Stimulated activated CD4-positive, alpha-beta T cell treated with anti-CD3 and anti-CD28 coated beads, Interleukin-1b, Interleukin-23, amount 100 ng/mL, for 1 hour (primary cell): Measurements from ENCODE around the gene PRMT5.

Experiments
- DNase-seq, 2 donors: peaks; one replicate each; pipeline ENCODE4 v3.0.0-alpha.2; 2020; ENCODE audit warnings: low read depth in 2 of 2

PRMT5 gene

GRCh38 chr14:22897357-22897756 lies 31.8 kb downstream of the PRMT5 start:
- DNase-seq: no peak

- no peak for DNase-seq
These were observed 32.4 kb downstream of the PRMT5 start for GRCh38 chr14:22896760-22897159.

- no peak for DNase-seq
These were observed 32.8 kb downstream of the PRMT5 start for GRCh38 chr14:22896356-22896755.

GRCh38 chr14:22895402-22895801 lies 33.8 kb downstream of the PRMT5 start:
- DNase-seq: no peak

GRCh38 chr14:22893706-22894105 lies 35.5 kb downstream of the PRMT5 start:
- DNase-seq: no peak

GRCh38 chr14:22892488-22892887 lies 36.7 kb downstream of the PRMT5 start:
- no peak for DNase-seq

- no peak for DNase-seq
These were observed 38.8 kb downstream of the PRMT5 start for GRCh38 chr14:22890416-22890815.

- no peak for DNase-seq
These were observed 40.5 kb downstream of the PRMT5 start for GRCh38 chr14:22888662-22889061.

GRCh38 chr14:22887990-22888378 lies 41.2 kb downstream of the PRMT5 start:
- peak in 1 of 2 donors; percentile 53 for DNase-seq

GRCh38 chr14:22887260-22887989 lies 41.8 kb downstream of the PRMT5 start:
- no peak for DNase-seq

- peak; percentile 44 to 49 for DNase-seq
These were observed 42.5 kb downstream of the PRMT5 start for GRCh38 chr14:22886500-22887259.

GRCh38 chr14:22885975-22886374 lies 43.2 kb downstream of the PRMT5 start:
- no peak for DNase-seq

- no peak for DNase-seq
These were observed 44.2 kb downstream of the PRMT5 start for GRCh38 chr14:22884738-22885523.

GRCh38 chr14:22884076-22884737 lies 45.0 kb downstream of the PRMT5 start:
- DNase-seq: no peak

GRCh38 chr14:22883173-22883976 lies 45.8 kb downstream of the PRMT5 start, which contains the start of gene REM2:
TSS of gene REM2 (plus strand) at chr14:22883222. CDS start at chr14:22883288, 66 bp downstream.
- no peak for DNase-seq

GRCh38 chr14:22882529-22883172 lies 46.5 kb downstream of the PRMT5 start:
- no peak for DNase-seq

- no peak for DNase-seq
These were observed 47.1 kb downstream of the PRMT5 start for GRCh38 chr14:22882064-22882463.

GRCh38 chr14:22878271-22879246 lies 50.6 kb downstream of the PRMT5 start:
- no peak for DNase-seq

GRCh38 chr14:22877000-22877501 lies 52.1 kb downstream of the PRMT5 start:
- no peak for DNase-seq
